Activated CD4-positive, alpha-beta T cell treated with anti-CD3 and anti-CD28 coated beads for 36 hours (primary cell): Measurements from ENCODE around the gene TSPEAR. TPM values are rescaled to one million over a fixed set of nuclear protein-coding genes. Genes with fewer than 3 reads are reported as not detected.

Source experiments
- ATAC-seq: fragments of 200-7000 bp; cut with Tn5 transposase; one replicate; pipeline ENCODE4 v1.10.0; 2021; ENCODE audit warnings: mild to moderate bottlenecking, moderate library complexity
- CTCF ChIA-PET: fragments of 350-600 bp; sonication (Branson Sonifier 250); formaldehyde crosslinking; loops from one replicate; lab custom pipeline; 2021; ENCODE audit warnings: antibody characterized with exemption; lab: Charles Lee
- POLR2A ChIA-PET: fragments of 350-600 bp; sonication (Branson Sonifier 250); formaldehyde crosslinking; loops from one replicate; lab custom pipeline; 2021; ENCODE audit warnings: antibody characterized with exemption, inconsistent platforms; lab: Charles Lee
- DNase-seq: peaks from one replicate; pipeline ENCODE4 v3.0.0-alpha.2; 2020
- H3K27ac Mint-ChIP-seq: one replicate; pipeline ENCODE4 v1.8.0; 2021; ENCODE audit warnings: mixed read lengths
- H3K27me3 Mint-ChIP-seq: one replicate; pipeline ENCODE4 v1.8.0; 2021; ENCODE audit warnings: mixed read lengths
- H3K36me3 Mint-ChIP-seq: one replicate; pipeline ENCODE4 v1.8.0; 2021; ENCODE audit warnings: low read depth, mixed read lengths
- H3K4me1 Mint-ChIP-seq: one replicate; pipeline ENCODE4 v1.8.0; 2021; ENCODE audit warnings: mixed read lengths
- H3K4me3 Mint-ChIP-seq: one replicate; pipeline ENCODE4 v1.8.0; 2021; ENCODE audit warnings: mild to moderate bottlenecking, moderate library complexity, mixed read lengths
- H3K9me3 Mint-ChIP-seq: one replicate; pipeline ENCODE4 v1.8.0; 2021; ENCODE audit warnings: low read depth, mixed read lengths
- intact Hi-C, 2 experiments: fragments of 100-400 bp; cut with DNase I in 1 of 2; cut with micrococcal nuclease in 1 of 2; formaldehyde crosslinking; loops; one replicate each; pipeline versions ENCODE4 v1.14.2 to v1.15.1; 2022 to 2024; cut with DNase I, micrococcal nuclease
- total RNA-seq, 2 experiments: library from RNA; stranded (reverse); gene quantifications; one replicate each; pipeline ENCODE4 v1.2.3, GENCODE V29; 2021

The TSPEAR gene
- total RNA-seq, 2 experiments from 2014 or later: not detected

DNA sequence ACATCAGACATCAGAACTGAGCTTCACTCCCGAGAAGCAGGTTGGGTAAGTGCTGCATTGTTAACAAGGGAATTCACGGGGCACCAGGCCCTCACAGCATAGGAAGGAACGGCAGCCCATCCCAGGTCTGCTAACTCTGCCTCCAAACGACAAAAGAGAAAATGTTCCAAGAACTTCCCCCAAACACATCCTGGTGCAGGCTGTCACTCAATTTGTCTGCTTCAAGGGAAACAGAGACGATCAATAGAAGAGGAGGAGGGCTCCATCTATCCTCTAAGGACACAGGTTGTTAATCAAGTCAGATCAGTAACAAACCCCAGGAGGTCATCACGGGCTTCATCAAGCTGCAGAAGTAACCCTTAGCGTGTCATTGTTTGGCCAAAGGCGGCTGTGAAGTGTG, 3.5 kb upstream of the TSPEAR start:
- ChIA-PET CTCF (no interaction called here), POLR2A (no interaction called here)
- intact Hi-C loops: no loop called here
- Mint-ChIP-seq H3K4me3 (no peak overlapping the region), H3K9me3 (no peaks in the 10 kb centered on the region), H3K4me1 (peaks cover 12% of the 10 kb centered on the region), H3K27me3 (peaks cover 46% of the 10 kb centered on the region), H3K36me3 (no peaks in the 10 kb centered on the region), H3K27ac (no peak overlapping the region)
- ATAC-seq (no peak), DNase-seq (no peak)

DNA sequence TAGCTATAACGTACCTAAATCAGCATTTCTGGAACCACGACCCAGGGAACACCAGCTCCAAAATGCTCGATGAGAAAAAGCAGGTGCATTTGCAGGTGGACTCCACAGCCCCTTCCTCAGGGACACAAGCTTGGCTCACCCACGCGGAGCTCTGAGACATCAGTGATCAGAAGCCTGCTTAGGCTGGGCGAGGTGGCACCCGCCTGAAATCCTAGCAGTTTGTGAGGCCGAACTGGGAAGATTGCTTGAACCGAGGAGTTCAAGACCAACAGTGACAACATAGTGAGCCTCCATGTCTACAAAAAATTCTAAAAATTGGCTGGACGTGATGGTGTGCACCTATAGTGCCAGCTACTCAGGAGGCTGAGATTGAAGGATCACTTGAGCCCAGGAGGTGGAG, 2.5 kb upstream of the TSPEAR start:
- Mint-ChIP-seq H3K4me1 (peaks cover 21% of the 10 kb centered on the region), H3K9me3 (no peaks in the 10 kb centered on the region), H3K27me3 (peaks cover 49% of the 10 kb centered on the region), H3K36me3 (no peaks in the 10 kb centered on the region), H3K27ac (no peak overlapping the region), H3K4me3 (no peak overlapping the region)
- DNase-seq: no peak
- intact Hi-C loops: no loop called here
- CTCF ChIA-PET: no interaction called here
- POLR2A ChIA-PET: no interaction called here
- no peak for ATAC-seq

DNA sequence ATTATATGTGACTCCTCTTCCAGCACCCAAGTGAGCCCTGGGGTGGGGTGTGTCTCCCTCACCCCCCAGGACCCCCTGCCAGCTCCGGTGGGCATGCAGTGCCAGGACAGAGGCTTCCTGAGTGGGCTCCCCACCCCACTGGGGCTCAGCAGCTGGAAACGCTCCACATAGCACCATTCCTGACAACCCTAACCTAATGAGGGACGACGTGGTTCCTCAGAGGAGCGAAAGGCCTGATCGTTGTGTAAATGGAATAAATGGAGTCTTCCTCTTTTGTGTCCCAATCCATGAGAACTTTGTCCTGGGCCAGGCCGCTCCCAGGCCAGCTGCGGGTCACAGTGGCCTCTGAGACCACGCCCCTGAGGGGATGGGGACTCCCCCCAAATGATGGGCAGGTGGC, 1.8 kb upstream of the TSPEAR start:
- ChIA-PET POLR2A (no interaction called here), CTCF (no interaction called here)
- DNase-seq (no peak), ATAC-seq (no peak)
- intact Hi-C loops: no loop called here
- H3K4me3 Mint-ChIP-seq: no peak overlapping the region
- H3K27me3 Mint-ChIP-seq: peaks cover 53% of the 10 kb centered on the region
- no peak overlapping the region for H3K27ac Mint-ChIP-seq
- H3K4me1 Mint-ChIP-seq: peaks cover 26% of the 10 kb centered on the region
- H3K36me3 Mint-ChIP-seq: no peaks in the 10 kb centered on the region
- H3K9me3 Mint-ChIP-seq: no peaks in the 10 kb centered on the region

DNA sequence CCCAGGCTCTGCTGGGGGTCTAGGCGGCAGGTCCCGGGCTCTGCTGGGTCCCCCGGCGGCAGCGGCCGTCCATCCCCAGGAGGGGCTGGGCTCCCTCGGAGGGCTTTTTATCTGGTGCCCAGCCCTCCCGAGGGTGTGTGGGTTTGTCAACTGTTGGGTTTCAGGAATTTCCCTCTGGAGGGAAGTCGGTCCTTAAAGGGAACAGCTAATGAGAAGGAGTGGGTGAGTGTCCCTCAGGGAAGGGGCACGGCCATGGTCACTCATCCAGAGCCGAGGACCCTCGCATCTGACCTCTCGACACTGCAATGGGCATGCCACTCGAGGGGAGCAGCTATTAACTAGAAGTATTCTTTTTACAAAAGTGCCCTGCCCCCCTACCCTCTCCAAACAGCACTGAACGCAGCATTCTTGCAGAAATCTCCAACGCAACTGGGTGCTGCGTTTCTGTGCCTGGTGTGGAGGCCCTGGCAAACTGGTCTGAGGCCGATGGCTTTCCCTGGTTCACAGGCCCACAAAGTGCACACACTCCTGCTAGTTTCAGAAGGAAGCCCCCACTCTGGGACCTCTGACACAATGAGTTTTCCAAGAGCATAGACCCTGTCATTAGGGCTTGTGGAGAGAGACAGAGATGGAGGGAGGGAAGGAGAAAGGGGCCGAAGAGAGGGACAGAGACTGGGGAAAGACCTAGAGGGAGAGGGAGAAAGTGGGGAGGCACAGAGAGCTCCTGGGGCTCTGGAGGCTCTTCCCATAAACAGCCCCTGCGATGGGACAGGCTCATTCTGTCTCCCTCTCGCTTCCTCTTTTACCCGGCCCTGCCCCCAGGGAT, 1.0 kb upstream of the TSPEAR start:
- DNase-seq (no peak), ATAC-seq (no peak)
- Mint-ChIP-seq H3K9me3 (no peaks in the 10 kb centered on the region), H3K4me3 (no peak overlapping the region), H3K27ac (no peak overlapping the region), H3K4me1 (peaks cover 26% of the 10 kb centered on the region), H3K36me3 (no peaks in the 10 kb centered on the region), H3K27me3 (peaks cover 60% of the 10 kb centered on the region)
- intact Hi-C loops: no loop called here
- CTCF ChIA-PET: interaction anchor here (0.7 kb wide), 1 partner anchor 86 kb away, joined by 3 read pairs; no protein-coding TSS in a partner anchor
- POLR2A ChIA-PET: no interaction called here

DNA sequence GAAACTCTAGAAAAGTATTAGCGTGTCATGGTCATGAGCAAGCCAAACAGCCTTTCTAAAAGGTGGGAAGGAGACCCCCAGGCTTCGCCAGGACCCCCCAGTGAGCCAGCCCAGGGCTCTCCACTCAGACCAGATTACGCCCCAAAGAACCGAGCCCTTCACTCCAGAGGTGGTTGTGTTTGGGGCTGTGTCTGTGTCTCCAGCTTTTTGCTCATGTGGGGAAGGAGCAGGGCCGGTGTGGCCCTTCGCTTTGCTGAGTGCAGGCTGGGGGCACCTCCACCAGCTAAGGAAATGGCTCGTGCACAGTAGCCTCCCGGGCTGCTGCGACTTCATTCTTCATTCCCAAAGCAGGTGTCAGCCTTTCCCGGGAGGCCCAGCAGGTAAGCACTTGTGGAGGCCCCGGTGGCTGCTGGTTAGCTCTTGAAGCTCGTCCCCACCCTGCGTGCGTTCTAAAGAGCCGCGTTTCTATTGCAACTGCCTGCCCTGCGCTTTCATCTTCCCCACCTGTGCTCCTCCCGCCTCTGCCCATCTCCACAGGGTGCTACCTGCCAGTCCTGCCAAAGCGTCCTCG, 531 bp downstream of the TSPEAR start:
- no peak overlapping the region for H3K27ac Mint-ChIP-seq
- ChIA-PET CTCF (interaction anchor here (0.9 kb wide), 1 partner anchor 83 kb away, joined by 3 read pairs; no protein-coding TSS in a partner anchor), POLR2A (no interaction called here)
- no peak for DNase-seq
- peaks cover 26% of the 10 kb centered on the region for H3K4me1 Mint-ChIP-seq
- H3K4me3 Mint-ChIP-seq: no peak overlapping the region
- H3K27me3 Mint-ChIP-seq: peaks cover 66% of the 10 kb centered on the region
- ATAC-seq: no peak
- H3K9me3 Mint-ChIP-seq: peaks cover 6% of the 10 kb centered on the region
- intact Hi-C loops: no loop called here
- H3K36me3 Mint-ChIP-seq: peaks cover 6% of the 10 kb centered on the region

DNA sequence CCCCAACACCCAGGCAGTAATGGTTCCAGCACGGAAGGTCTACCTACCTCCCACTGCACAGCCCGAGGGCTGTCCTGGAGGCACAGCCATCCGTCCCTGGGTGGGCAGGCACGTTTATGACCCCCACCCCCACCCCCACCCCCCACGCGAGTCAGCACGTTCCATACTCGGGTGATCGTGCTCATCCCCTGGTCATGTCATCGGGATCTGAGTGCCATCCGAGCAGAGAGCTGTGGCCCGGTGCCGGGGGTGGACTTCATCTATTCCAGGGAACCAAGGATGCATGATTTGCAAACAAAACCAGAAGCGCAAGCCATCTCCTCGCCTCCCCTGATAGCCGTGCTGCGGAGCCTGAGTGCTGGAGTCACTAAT, 1.1 kb downstream of the TSPEAR start:
- no peak for ATAC-seq
- H3K9me3 Mint-ChIP-seq: peaks cover 8% of the 10 kb centered on the region
- peaks cover 68% of the 10 kb centered on the region for H3K27me3 Mint-ChIP-seq
- H3K36me3 Mint-ChIP-seq: peaks cover 9% of the 10 kb centered on the region
- CTCF ChIA-PET: no interaction called here
- peaks cover 25% of the 10 kb centered on the region for H3K4me1 Mint-ChIP-seq
- intact Hi-C loops: no loop called here
- H3K27ac Mint-ChIP-seq: no peak overlapping the region
- POLR2A ChIA-PET: no interaction called here
- DNase-seq: no peak
- no peak overlapping the region for H3K4me3 Mint-ChIP-seq

DNA sequence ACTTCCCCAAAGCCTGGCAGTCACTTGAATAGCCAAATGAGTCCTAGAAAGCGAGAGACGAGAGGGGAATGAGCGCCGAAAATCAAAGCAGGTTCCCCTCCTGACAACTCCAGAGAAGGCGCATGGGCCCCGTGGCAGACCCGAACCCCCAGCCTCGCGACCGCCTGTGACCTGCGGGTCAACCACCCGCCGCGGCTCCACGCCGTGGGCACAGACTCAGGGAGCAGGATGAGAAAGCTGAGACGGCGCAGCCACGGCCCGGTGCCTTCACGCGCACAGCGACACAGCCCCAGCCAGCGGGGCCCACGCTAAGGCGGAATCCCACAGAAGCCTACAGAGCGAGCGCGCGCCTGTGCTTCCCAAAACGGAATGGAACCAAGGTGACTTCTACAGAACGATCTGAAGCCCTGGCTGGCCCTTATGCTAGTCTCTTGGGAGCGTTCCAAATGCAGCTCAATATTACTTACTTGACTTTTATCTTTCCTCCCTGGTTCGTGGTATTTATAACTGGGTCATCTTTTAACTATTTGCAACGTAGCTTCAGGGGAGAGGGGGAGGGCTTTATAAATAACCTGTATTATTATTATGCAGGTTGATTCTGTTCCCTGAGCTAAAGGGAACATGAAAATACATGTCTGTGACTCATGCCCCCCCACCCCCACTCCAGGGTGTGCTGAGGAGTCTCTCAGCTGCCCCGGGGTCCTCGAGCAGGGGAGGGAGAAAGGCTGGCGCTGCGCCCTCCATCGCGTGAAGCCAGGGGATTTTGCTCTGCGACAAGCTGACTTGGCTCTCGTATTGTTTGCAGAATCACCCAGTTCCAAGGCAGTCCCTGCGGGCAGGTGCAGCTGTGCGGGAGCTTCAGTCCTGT, 1.7 kb downstream of the TSPEAR start:
- H3K4me1 Mint-ChIP-seq: peaks cover 22% of the 10 kb centered on the region
- intact Hi-C loops: no loop called here
- no peak overlapping the region for H3K27ac Mint-ChIP-seq
- DNase-seq (peak; percentile 33), ATAC-seq (peak; percentile 33)
- peaks cover 11% of the 10 kb centered on the region for H3K36me3 Mint-ChIP-seq
- POLR2A ChIA-PET: no interaction called here
- peaks cover 70% of the 10 kb centered on the region for H3K27me3 Mint-ChIP-seq
- peaks cover 8% of the 10 kb centered on the region for H3K9me3 Mint-ChIP-seq
- CTCF ChIA-PET: interaction anchor here (0.7 kb wide), 1 partner anchor 62 kb away, joined by 3 read pairs; no protein-coding TSS in a partner anchor
- no peak overlapping the region for H3K4me3 Mint-ChIP-seq

DNA sequence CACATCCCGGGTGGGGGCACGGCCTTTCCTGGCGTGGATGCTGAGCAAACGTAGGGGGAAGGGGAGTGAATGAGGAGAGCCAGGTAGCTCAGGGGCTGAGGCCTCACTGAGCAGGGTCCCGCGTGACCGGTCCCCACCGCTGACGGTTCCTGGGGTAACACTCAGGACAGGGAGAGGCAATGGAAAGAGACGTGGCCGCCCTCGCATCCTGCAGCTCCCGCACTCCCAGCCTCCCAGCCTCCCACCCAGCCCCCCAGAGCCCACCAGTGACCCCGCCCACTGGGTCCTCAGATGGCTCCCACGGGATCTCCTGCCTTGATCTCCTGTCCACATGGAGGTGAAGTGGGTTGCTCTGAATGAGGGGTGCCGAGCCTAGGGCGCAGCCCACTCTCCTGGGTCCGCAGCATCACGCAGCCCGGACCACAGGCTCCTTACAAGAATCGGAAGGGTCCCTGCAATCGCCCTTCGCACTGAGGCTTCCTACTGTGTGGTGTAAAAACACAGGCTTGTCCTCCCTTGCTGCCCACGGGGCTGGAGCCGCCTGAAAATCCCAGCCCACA, 2.4 kb downstream of the TSPEAR start:
- H3K4me3 Mint-ChIP-seq: no peak overlapping the region
- no peak for DNase-seq
- peaks cover 22% of the 10 kb centered on the region for H3K4me1 Mint-ChIP-seq
- H3K27me3 Mint-ChIP-seq: peaks cover 72% of the 10 kb centered on the region
- H3K9me3 Mint-ChIP-seq: peaks cover 8% of the 10 kb centered on the region
- H3K27ac Mint-ChIP-seq: no peak overlapping the region
- ATAC-seq: no peak
- POLR2A ChIA-PET: no interaction called here
- peaks cover 11% of the 10 kb centered on the region for H3K36me3 Mint-ChIP-seq
- CTCF ChIA-PET: interaction anchor here (0.7 to 1.0 kb wide), 2 partner anchors 53 to 63 kb away, joined by 3 read pairs; no protein-coding TSS in a partner anchor
- intact Hi-C loops: no loop called here

DNA sequence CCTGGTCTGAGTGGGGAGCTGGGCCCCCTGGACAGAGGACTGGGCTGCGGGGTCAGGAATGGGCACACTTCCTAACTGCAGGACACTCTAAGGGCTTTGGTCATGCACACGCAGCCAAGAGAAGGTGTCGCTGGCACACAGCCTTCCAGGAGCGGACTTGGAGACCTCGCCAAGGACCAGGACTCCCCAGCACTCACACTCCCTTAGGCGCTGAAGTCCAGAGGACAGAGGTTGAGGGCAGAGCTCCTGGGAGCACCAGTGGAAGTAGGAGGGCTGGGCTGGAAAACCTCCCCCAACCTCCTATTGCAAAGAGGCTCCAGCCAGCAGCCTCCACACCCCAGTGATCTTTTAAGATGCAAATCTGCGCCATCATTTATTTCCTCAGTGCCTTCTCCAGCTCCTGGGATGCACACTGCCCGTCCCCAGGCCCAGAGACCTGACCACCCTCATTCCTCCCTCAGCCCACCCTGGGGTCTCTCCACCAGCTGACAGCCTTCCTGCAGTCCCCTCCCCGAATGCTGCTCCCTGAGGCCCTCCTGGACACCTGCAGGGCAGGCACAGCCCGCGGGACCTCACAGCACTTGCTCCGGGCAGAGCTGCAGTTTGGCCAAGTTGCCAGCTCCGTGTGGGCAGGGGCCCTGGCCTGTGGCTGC, 3.0 kb downstream of the TSPEAR start:
- peaks cover 8% of the 10 kb centered on the region for H3K9me3 Mint-ChIP-seq
- H3K36me3 Mint-ChIP-seq: peaks cover 11% of the 10 kb centered on the region
- DNase-seq (no peak), ATAC-seq (no peak)
- H3K4me3 Mint-ChIP-seq: no peak overlapping the region
- intact Hi-C loops: no loop called here
- H3K27ac Mint-ChIP-seq: no peak overlapping the region
- CTCF ChIA-PET: interaction anchor here (0.5 to 1.0 kb wide), 2 partner anchors 33 to 54 kb away, joined by 3 read pairs; no protein-coding TSS in a partner anchor
- H3K4me1 Mint-ChIP-seq: peaks cover 22% of the 10 kb centered on the region
- POLR2A ChIA-PET: no interaction called here
- peaks cover 71% of the 10 kb centered on the region for H3K27me3 Mint-ChIP-seq

DNA sequence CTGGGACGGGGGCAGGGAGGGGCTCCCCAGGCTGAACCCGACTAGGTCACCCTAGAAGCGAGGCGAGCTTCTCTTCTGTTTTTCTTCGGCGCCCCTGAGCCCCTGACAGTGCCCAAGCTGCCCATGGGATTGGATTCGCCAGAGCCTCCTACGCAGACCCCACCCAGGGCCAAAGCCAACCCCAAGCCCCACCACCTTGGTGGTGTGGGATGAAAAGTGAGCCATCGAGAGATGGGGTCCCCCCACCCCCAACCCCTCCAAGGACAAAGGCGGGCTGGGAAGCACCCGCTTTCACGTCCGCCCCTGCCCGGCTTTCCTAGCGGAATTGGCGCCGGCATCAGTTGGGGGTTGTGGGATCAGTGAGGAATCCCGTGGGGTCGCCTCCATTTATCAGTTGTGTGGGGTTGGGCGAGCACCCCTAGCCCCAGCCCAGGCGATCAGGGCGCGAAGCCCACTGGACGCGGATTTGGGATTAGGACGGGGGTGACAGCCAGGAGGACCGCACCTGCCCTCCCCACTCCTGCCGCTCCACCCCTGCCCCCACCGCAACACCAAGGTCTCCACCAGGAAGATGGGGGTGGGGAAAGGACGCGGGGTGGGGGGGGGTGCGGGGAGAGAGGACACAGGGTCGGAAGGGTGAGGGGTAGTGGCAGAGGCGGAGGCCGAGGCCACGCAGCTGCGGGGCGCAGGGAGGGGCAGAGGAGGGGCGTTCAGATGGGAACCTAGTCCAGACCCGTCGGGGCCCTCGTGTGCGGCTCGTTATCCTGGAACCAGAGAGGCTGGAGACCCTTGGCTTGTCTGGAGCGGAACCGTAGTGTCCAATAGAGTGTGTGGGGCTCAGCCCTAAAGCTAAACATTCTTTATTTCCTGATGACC, 4.4 kb downstream of the TSPEAR start:
- Mint-ChIP-seq H3K27me3 (peaks cover 71% of the 10 kb centered on the region), H3K27ac (no peak overlapping the region), H3K36me3 (peaks cover 11% of the 10 kb centered on the region), H3K4me3 (no peak overlapping the region), H3K4me1 (peaks cover 22% of the 10 kb centered on the region), H3K9me3 (peaks cover 8% of the 10 kb centered on the region)
- no peak for ATAC-seq
- no peak for DNase-seq
- ChIA-PET POLR2A (no interaction called here), CTCF (no interaction called here)
- intact Hi-C loops: no loop called here
